Kidney (tissue), 14 donors: ENCODE data around the gene PPP4R1. TPM values are rescaled to one million over a fixed set of nuclear protein-coding genes. Genes with fewer than 3 reads are reported as not detected.

Source experiments
- DNase-seq, 5 donors: peaks; one replicate each; pipeline ENCODE4 v3.0.0-alpha.2; 2013 to 2020
- FAIRE-seq: peaks from 2 replicates; lab custom pipeline; 2012; peaks lifted over from hg19 to GRCh38; lab: Jason Lieb, UNC
- H3K27ac ChIP-seq, 2 donors: one replicate each; pipeline ENCODE4 v1.7.0; 2013; ENCODE audit warnings: low read depth in 2 of 2, low read length in 2 of 2, inconsistent platforms in 1 of 2
- H3K27me3 ChIP-seq: one replicate; pipeline ENCODE4 v1.7.1; 2013; ENCODE audit warnings: low read length, inconsistent platforms; ENCODE audit not compliant: control insufficient read depth, insufficient read depth
- H3K36me3 ChIP-seq, 3 donors: one replicate each; pipeline versions ENCODE4 v1.7.0 to v1.7.1; 2013; ENCODE audit warnings: low read length in 3 of 3, control low read depth in 1 of 3, inconsistent platforms in 1 of 3; ENCODE audit not compliant: insufficient read depth in 3 of 3, control insufficient read depth in 2 of 3
- H3K4me1 ChIP-seq, 3 donors: one replicate each; pipeline versions ENCODE4 v1.7.0 to v1.7.1; 2013; ENCODE audit warnings: low read length in 3 of 3, inconsistent platforms in 1 of 3, low read depth in 1 of 3; ENCODE audit not compliant: control insufficient read depth in 2 of 3, insufficient read depth in 2 of 3
- H3K4me3 ChIP-seq, 3 donors: one replicate each; pipeline versions ENCODE4 v1.7.0 to v1.8.1; 2013; ENCODE audit warnings: low read length in 3 of 3, control low read depth in 1 of 3, inconsistent platforms in 1 of 3
- H3K9ac ChIP-seq, 3 donors: one replicate each; pipeline versions ENCODE4 v1.7.0 to v1.7.1; 2013; ENCODE audit warnings: low read length in 3 of 3, control low read depth in 1 of 3, inconsistent platforms in 1 of 3
- H3K9me3 ChIP-seq, 3 donors: one replicate each; pipeline versions ENCODE4 v1.7.0 to v1.7.1; 2013; ENCODE audit warnings: low read length in 3 of 3, control low read depth in 1 of 3, inconsistent platforms in 1 of 3; ENCODE audit not compliant: control insufficient read depth in 2 of 3, insufficient read depth in 1 of 3
- CTCF ChIP-seq: IDR thresholded peaks from 3 replicates; pipeline ENCODE4 v1.5.1; 2012; ENCODE audit warnings: mild to moderate bottlenecking, moderate library complexity, borderline replicate concordance; ENCODE audit not compliant: insufficient read depth; ENCODE audit errors: extremely low read depth
- intact Hi-C: fragments of 100-400 bp; cut with DNase I; formaldehyde crosslinking; loops from one replicate; pipeline ENCODE4 v1.11.1; 2022
- polyA plus RNA-seq: library from polyadenylated mRNA; stranded (reverse); fragments of 350-450 nt; fragmentation: Illumina TruSeq; extraction: RNeasy Lipid Tissue Mini Kit (QIAGEN cat#74804); gene quantifications from one replicate; pipeline ENCODE4 v1.2.3, GENCODE V29; 2014; ENCODE audit warnings: low read depth, low replicate concordance; ENCODE audit not compliant: insufficient read depth
- total RNA-seq: library from RNA; stranded (reverse); fragmentation: NEBNext Ultra II Directional; extraction: Animal tissue kit (Norgen Biotek cat#: 25700); gene quantifications from one replicate; pipeline ENCODE4 v1.2.1, GENCODE V29; 2021
- donor health status: control.
- donor health status: control.
- donor health status: control.
- donor health status: control.
- donor health status: control.
- donor health status: DM: yes; HTN: yes; CAD: no.
- donor health status: Normal renal cell carcinoma (clear cell type).

PPP4R1 gene
- total and polyA plus RNA-seq, 2 donors from 2014 or later = 23.9 to 122 TPM

GRCh38 chr18:9539938-9540337 lies 74.4 kb downstream of the PPP4R1 start:
- no peak for TF ChIP-seq CTCF
- Histone ChIP-seq H3K27me3 (no peaks in the 10 kb centered on the region), H3K27ac (no peak overlapping the region), H3K4me3 (no peak overlapping the region), H3K9ac (no peak overlapping the region), H3K4me1 (no peaks in the 10 kb centered on the region), H3K9me3 (no peaks in the 10 kb centered on the region), H3K36me3 (peaks cover 2 to 19% (median 9%) of the 10 kb centered on the region in 3 donors)
- intact Hi-C loops = no loop called here
- FAIRE-seq = no peak
- peak in 1 of 5 donors; percentile 15 for DNase-seq

GRCh38 chr18:9539283-9539682 lies 75.1 kb downstream of the PPP4R1 start:
- no peak for FAIRE-seq
- no peak overlapping the region for H3K9ac ChIP-seq
- no peak overlapping the region for H3K27ac ChIP-seq
- no peak for TF ChIP-seq CTCF
- no peaks in the 10 kb centered on the region for H3K9me3 ChIP-seq
- intact Hi-C loops = no loop called here
- no peaks in the 10 kb centered on the region for H3K27me3 ChIP-seq
- no peaks in the 10 kb centered on the region for H3K4me1 ChIP-seq
- peaks cover 2 to 19% (median 15%) of the 10 kb centered on the region in 3 donors for H3K36me3 ChIP-seq
- no peak overlapping the region for H3K4me3 ChIP-seq
- no peak for DNase-seq

- DNase-seq = peak in 1 of 5 donors; percentile 54
- Histone ChIP-seq H3K27me3 (no peaks in the 10 kb centered on the region), H3K4me1 (no peaks in the 10 kb centered on the region), H3K36me3 (peaks cover 2 to 32% (median 22%) of the 10 kb centered on the region in 3 donors), H3K9ac (no peak overlapping the region), H3K27ac (no peak overlapping the region), H3K9me3 (no peaks in the 10 kb centered on the region), H3K4me3 (no peak overlapping the region)
- intact Hi-C loops = no loop called here
- TF ChIP-seq CTCF = no peak
- FAIRE-seq = no peak
Observed at GRCh38 chr18:9537677-9538076, 76.7 kb downstream of the PPP4R1 start.
